Heart left ventricle (tissue), 13 donors: ENCODE results near the gene DAW1.

Experiments used
- CTCF ChIP-seq, 12 donors: fragments of 200-600 bp; sonication (generic) in 4 of 12; IDR thresholded peaks; one replicate each; pipeline versions ENCODE4 v1.5.0 to v1.8.0; 2018 to 2022; ENCODE audit warnings: antibody characterized with exemption in 12 of 12, mild to moderate bottlenecking in 5 of 12
- POLR2A ChIP-seq, 2 donors: fragments of 450-650 bp; IDR thresholded peaks; one replicate each; pipeline ENCODE4 v1.6.1; 2017; ENCODE audit warnings: antibody characterized with exemption in 2 of 2, mild to moderate bottlenecking in 2 of 2, moderate library complexity in 2 of 2
- donor health status: ischemic (EF 13 %, LVEDD 7.1; RV severe dilation, severe dysfunction).
- donor health status: DM: no; HTN: yes; CAD: no.
- donor health status: DM: no; HTN: no; CAD: no.
- donor health status: ischemic (EF 25% LVEDD 6.9; RV normal size, moderate dysfunction).
- donor health status: ischemic (EF 25% LVEDD 5.7; RV mildly dilated, moderate dysfunction).
- donor health status: ischemic (EF 35%, LVEDD 5.7; RV mildly dilated, moderate dysfunction).
- donor health status: nonischemic (EF 11% LVEDD 7.7; RV severe dilation, severe dysfunction).
- donor health status: DM: yes; HTN: yes; CAD: no.
- donor health status: PGD.
- donor health status: ischemic (EF 29% LVEDD 5.4; RV normal size, mild dysfunction).
- donor health status: nonischemic (EF 23%, LVEDD 6.1; RV moderate dilation, normal function).

DNA sequence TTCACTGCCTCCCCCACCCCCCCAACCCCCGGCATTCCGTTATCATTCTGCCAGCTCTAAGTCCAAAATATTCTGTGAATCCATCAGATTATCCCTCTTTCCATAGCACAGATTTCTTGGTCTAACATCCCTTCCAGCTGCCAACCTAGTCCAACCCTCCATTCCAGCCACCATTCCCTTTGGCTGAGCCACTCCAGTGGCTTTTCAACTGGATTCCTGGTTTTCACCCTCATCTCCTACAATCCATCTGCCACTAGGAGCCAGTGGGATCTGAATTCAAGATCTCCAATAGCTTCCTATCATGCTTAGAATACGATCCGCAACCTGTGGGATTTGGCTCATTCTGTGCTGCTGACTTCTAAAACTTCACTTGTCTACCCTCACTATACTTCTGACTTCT, 1.2 kb downstream of the DAW1 start:
- TF ChIP-seq CTCF (IDR thresholded peaks at IDR 0.05), result no peak
- TF ChIP-seq POLR2A (IDR thresholded peaks at IDR 0.05), result no peak
